OCI-LY1 (cell line): ENCODE data around the gene TIMELESS.

Source experiments
- CTCF ChIP-seq: fragments of 200-600 bp; sonication (generic), shearing (Covaris generic); IDR thresholded peaks from 2 replicates; pipeline ENCODE4 v1.5.1; 2017; ENCODE audit warnings: mild to moderate bottlenecking, antibody characterized with exemption, low read length, moderate library complexity, mixed read lengths
- EZH2 ChIP-seq: fragments of 200-600 bp; sonication (generic), shearing (Covaris generic); IDR thresholded peaks from 2 replicates; pipeline ENCODE4 v1.8.0; 2017; ENCODE audit warnings: borderline replicate concordance, mixed run types, mild to moderate bottlenecking, antibody characterized with exemption, low read length, moderate library complexity, mixed read lengths

DNA sequence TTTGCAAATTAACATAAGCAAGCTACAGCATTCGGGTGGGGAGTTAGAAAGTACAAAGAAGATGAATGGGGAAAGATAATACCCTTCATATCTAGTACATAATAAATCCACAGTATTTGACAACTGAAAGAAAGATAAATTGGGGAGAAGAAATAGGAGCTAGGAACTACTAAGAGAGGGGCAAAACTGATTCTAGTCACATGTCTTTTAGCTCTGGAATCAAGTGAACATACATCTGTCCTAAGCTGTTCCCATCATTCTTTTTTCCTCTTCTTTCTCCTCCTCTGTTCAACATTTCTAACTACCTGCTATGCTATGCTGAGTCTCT lies 71.3 kb downstream of the TIMELESS start:
- TF ChIP-seq EZH2 (no peak), CTCF (no peak)
